H9 (cell line): ENCODE results near the gene CES2. TPM values are rescaled to one million over a fixed set of nuclear protein-coding genes. Genes with fewer than 3 reads are reported as not detected.

Experiments used
- DNase-seq: peaks from one replicate; pipeline ENCODE4 v3.0.0-alpha.2; 2017
- H2AFZ ChIP-seq: one replicate; pipeline ENCODE4 v1.6.1; 2013; ENCODE audit warnings: mild to moderate bottlenecking, low read length, control low read depth, moderate library complexity
- H2AK5ac ChIP-seq: 2 replicates; pipeline ENCODE4 v1.6.1; 2013; ENCODE audit warnings: low read length, control low read depth, mixed read lengths; ENCODE audit not compliant: insufficient read length
- H2BK120ac ChIP-seq: one replicate; pipeline ENCODE4 v1.6.1; 2013; ENCODE audit warnings: low read depth, mild to moderate bottlenecking, low read length, control low read depth, inconsistent platforms; ENCODE audit not compliant: poor library complexity, severe bottlenecking
- H2BK12ac ChIP-seq: 2 replicates; pipeline ENCODE4 v1.6.1; 2013; ENCODE audit warnings: low read length, control low read depth, mixed read lengths, low read depth; ENCODE audit not compliant: insufficient read length
- H2BK15ac ChIP-seq: 2 replicates; pipeline ENCODE4 v1.6.1; 2013; ENCODE audit warnings: low read depth, low read length, control low read depth
- H2BK20ac ChIP-seq: one replicate; pipeline ENCODE4 v1.6.1; 2013; ENCODE audit warnings: low read depth, mild to moderate bottlenecking, low read length, control low read depth, inconsistent platforms; ENCODE audit not compliant: poor library complexity, severe bottlenecking
- H2BK5ac ChIP-seq: 2 replicates; pipeline ENCODE4 v1.6.1; 2013; ENCODE audit warnings: low read length, control low read depth, mixed read lengths; ENCODE audit not compliant: insufficient read length
- H3K14ac ChIP-seq: 2 replicates; pipeline ENCODE4 v1.6.1; 2013; ENCODE audit warnings: low read length, control low read depth; ENCODE audit not compliant: insufficient read depth
- H3K18ac ChIP-seq: 2 replicates; pipeline ENCODE4 v1.6.1; 2013; ENCODE audit warnings: low read depth, mild to moderate bottlenecking, mixed read lengths, low read length, control low read depth; ENCODE audit not compliant: insufficient read length
- H3K23ac ChIP-seq: 2 replicates; pipeline ENCODE4 v1.6.1; 2013; ENCODE audit warnings: low read length, control low read depth, mixed read lengths, low read depth; ENCODE audit not compliant: insufficient read length
- H3K23me2 ChIP-seq: 2 replicates; pipeline ENCODE4 v1.6.1; 2013; ENCODE audit warnings: low read depth, mild to moderate bottlenecking, mixed read lengths, low read length, control low read depth; ENCODE audit not compliant: insufficient read length, poor library complexity, severe bottlenecking
- H3K27ac ChIP-seq: 2 replicates; pipeline ENCODE4 v1.5.1; 2013; ENCODE audit warnings: low read length, control low read depth, mixed read lengths, low read depth; ENCODE audit not compliant: insufficient read length
- H3K27me3 ChIP-seq: 2 replicates; pipeline ENCODE4 v1.6.1; 2013; ENCODE audit warnings: low read length, control low read depth, inconsistent platforms; ENCODE audit not compliant: insufficient read depth
- H3K4ac ChIP-seq: 2 replicates; pipeline ENCODE4 v1.6.1; 2013; ENCODE audit warnings: low read depth, mild to moderate bottlenecking, control low read depth, inconsistent platforms, low read length, moderate library complexity
- H3K4me1 ChIP-seq: 2 replicates; pipeline ENCODE4 v1.6.1; 2013; ENCODE audit warnings: low read length, control low read depth, inconsistent platforms; ENCODE audit not compliant: insufficient read depth
- H3K4me2 ChIP-seq: 2 replicates; pipeline ENCODE4 v1.6.1; 2013; ENCODE audit warnings: low read length, control low read depth, mixed read lengths; ENCODE audit not compliant: insufficient read length, insufficient read depth
- H3K56ac ChIP-seq: 2 replicates; pipeline ENCODE4 v1.6.1; 2013; ENCODE audit warnings: low read depth, mild to moderate bottlenecking, mixed read lengths, low read length, control low read depth; ENCODE audit not compliant: insufficient read length
- H3K79me1 ChIP-seq: 2 replicates; pipeline ENCODE4 v1.6.1; 2013; ENCODE audit warnings: low read depth, mild to moderate bottlenecking, moderate library complexity, low read length, control low read depth, inconsistent platforms; ENCODE audit not compliant: insufficient read depth, poor library complexity, severe bottlenecking
- H3K79me2 ChIP-seq: 2 replicates; pipeline ENCODE4 v1.6.1; 2013; ENCODE audit warnings: low read length, control low read depth, inconsistent platforms; ENCODE audit not compliant: insufficient read depth
- H3K9ac ChIP-seq: 2 replicates; pipeline ENCODE4 v1.6.1; 2013; ENCODE audit warnings: low read length, control low read depth, mixed read lengths; ENCODE audit not compliant: insufficient read length; ENCODE audit errors: extremely low read depth
- H3K9me3 ChIP-seq: one replicate; pipeline ENCODE4 v1.6.1; 2013; ENCODE audit warnings: low read depth, low read length, inconsistent platforms; ENCODE audit not compliant: control insufficient read depth
- H3T11ph ChIP-seq: one replicate; pipeline ENCODE4 v1.6.1; 2013; ENCODE audit warnings: mild to moderate bottlenecking, low read length, control low read depth, inconsistent platforms
- H4K20me1 ChIP-seq: one replicate; pipeline ENCODE4 v1.6.1; 2013; ENCODE audit not compliant: control insufficient read depth, insufficient read length, insufficient read depth
- H4K5ac ChIP-seq: 2 replicates; pipeline ENCODE4 v1.6.1; 2013; ENCODE audit warnings: low read depth, mild to moderate bottlenecking, mixed read lengths, low read length, control low read depth; ENCODE audit not compliant: insufficient read length
- H4K8ac ChIP-seq: replicated peaks from 2 replicates; pipeline ENCODE4 v1.6.1; 2013; ENCODE audit warnings: low read length, control low read depth, mixed read lengths, low read depth; ENCODE audit not compliant: insufficient read length
- H4K91ac ChIP-seq: 2 replicates; pipeline ENCODE4 v1.6.1; 2013; ENCODE audit warnings: low read depth, mild to moderate bottlenecking, moderate library complexity, mixed read lengths, low read length, control low read depth; ENCODE audit not compliant: insufficient read length
- H3K27ac Mint-ChIP-seq, 3 experiments: 2 replicates in 2 of 3; 3 replicates in 1 of 3; pipeline ENCODE4 v1.8.0; 2020 to 2021; ENCODE audit warnings: mixed read lengths in 3 of 3, mild to moderate bottlenecking in 1 of 3, moderate library complexity in 1 of 3
- H3K27me3 Mint-ChIP-seq: 2 replicates; pipeline ENCODE4 v1.8.0; 2021; ENCODE audit warnings: low read depth, mild to moderate bottlenecking, moderate library complexity, mixed read lengths
- H3K36me3 Mint-ChIP-seq, 3 experiments: 2 replicates in 2 of 3; 3 replicates in 1 of 3; pipeline ENCODE4 v1.8.0; 2020 to 2021; ENCODE audit warnings: low read depth in 3 of 3, mixed read lengths in 3 of 3; ENCODE audit not compliant: insufficient read depth in 1 of 3
- H3K4me1 Mint-ChIP-seq, 2 experiments: 2 replicates each; pipeline ENCODE4 v1.8.0; 2020; ENCODE audit warnings: mixed read lengths in 2 of 2
- H3K4me3 Mint-ChIP-seq, 2 experiments: 2 replicates in 1 of 2; 3 replicates in 1 of 2; pipeline ENCODE4 v1.8.0; 2020 to 2021; ENCODE audit warnings: mild to moderate bottlenecking in 2 of 2, mixed read lengths in 2 of 2, moderate library complexity in 1 of 2
- H3K9me3 Mint-ChIP-seq, 2 experiments: 2 replicates in 1 of 2; 3 replicates in 1 of 2; pipeline ENCODE4 v1.8.0; 2020; ENCODE audit warnings: mild to moderate bottlenecking in 2 of 2, mixed read lengths in 2 of 2, moderate library complexity in 1 of 2
- WGBS: extraction: QIAGEN DNeasy Blood & Tissue Kit; methylation state at CpG from one replicate; pipeline ENCODE4 v1.1.7; 2013; ENCODE audit warnings: missing lambda C conversion rate, low lambda C conversion rate, mixed read lengths; ENCODE audit not compliant: insufficient read length; ENCODE audit errors: extremely low coverage; 5-methylcytosine and 5-hydroxymethylcytosine counted together
- total RNA-seq: library from RNA; stranded (reverse); gene quantifications from 2 replicates; pipeline ENCODE4 v1.2.1, GENCODE V29; 2021
- TF ChIP-seq, protein P1 (sequence below): fragments of 200-600 bp; sonication (generic); conservative IDR thresholded peaks from 3 replicates; pipeline ENCODE4 v1.8.0; 2021; ENCODE audit warnings: antibody characterized with exemption, mild to moderate bottlenecking

CES2 gene
- total RNA-seq, 1 experiment from 2014 or later: 28.2 TPM

DNA sequence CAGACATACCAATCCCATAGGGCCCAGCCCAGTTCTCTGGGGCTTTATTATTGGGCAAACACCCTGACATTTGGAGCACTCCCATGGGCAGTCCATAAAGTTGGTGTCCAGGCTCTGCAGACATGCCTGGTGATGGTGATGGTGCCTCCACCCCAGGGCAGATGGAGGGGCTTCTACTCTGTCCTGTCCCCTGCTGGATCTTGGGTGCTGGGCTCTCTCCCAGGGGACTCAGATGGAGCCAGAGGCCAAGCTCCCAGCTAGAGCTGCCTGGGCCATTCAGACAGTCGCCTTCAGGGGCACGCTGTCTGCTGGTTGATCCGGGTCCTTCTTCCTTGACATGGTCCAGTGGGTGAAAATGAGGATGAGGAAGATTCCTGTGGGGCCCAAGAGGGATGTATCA lies 27.2 kb upstream of the CES2 start:
- no peak overlapping the region for H3K4me2 ChIP-seq
- H4K20me1 ChIP-seq: no peaks in the 10 kb centered on the region
- no CpG with 5 or more reads among the region's 3 CpGs for WGBS
- H2AK5ac ChIP-seq: no peak overlapping the region
- Mint-ChIP-seq H3K9me3 (no peaks in the 10 kb centered on the region), H3K4me1 (peaks cover 2 to 15% of the 10 kb centered on the region in 2 experiments; a peak in 3 of 4 replicates), H3K27ac (no peak overlapping the region), H3K27me3 (peaks cover 26% of the 10 kb centered on the region), H3K4me3 (no peak overlapping the region), H3K36me3 (no peaks in the 10 kb centered on the region)
- H3K4me1 ChIP-seq: no peaks in the 10 kb centered on the region
- no peak for DNase-seq
- H3K56ac ChIP-seq: no peak overlapping the region
- H3K18ac ChIP-seq: no peak overlapping the region
- no peaks in the 10 kb centered on the region for H3K9me3 ChIP-seq
- no peaks in the 10 kb centered on the region for H3K79me1 ChIP-seq
- no peak overlapping the region for H2AFZ ChIP-seq
- H4K8ac ChIP-seq: no peak overlapping the region
- no peaks in the 10 kb centered on the region for H3K27me3 ChIP-seq
- TF ChIP-seq, protein P1, sequence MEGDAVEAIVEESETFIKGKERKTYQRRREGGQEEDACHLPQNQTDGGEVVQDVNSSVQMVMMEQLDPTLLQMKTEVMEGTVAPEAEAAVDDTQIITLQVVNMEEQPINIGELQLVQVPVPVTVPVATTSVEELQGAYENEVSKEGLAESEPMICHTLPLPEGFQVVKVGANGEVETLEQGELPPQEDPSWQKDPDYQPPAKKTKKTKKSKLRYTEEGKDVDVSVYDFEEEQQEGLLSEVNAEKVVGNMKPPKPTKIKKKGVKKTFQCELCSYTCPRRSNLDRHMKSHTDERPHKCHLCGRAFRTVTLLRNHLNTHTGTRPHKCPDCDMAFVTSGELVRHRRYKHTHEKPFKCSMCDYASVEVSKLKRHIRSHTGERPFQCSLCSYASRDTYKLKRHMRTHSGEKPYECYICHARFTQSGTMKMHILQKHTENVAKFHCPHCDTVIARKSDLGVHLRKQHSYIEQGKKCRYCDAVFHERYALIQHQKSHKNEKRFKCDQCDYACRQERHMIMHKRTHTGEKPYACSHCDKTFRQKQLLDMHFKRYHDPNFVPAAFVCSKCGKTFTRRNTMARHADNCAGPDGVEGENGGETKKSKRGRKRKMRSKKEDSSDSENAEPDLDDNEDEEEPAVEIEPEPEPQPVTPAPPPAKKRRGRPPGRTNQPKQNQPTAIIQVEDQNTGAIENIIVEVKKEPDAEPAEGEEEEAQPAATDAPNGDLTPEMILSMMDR: no peak
- no peaks in the 10 kb centered on the region for H3K79me2 ChIP-seq
- no peak overlapping the region for H3K9ac ChIP-seq
- no peak overlapping the region for H4K91ac ChIP-seq
- no peak overlapping the region for H2BK20ac ChIP-seq
- no peak overlapping the region for H2BK120ac ChIP-seq
- H3K4ac ChIP-seq: no peak overlapping the region
- no peaks in the 10 kb centered on the region for H3K23me2 ChIP-seq
- no peak overlapping the region for H3K23ac ChIP-seq
- no peak overlapping the region for H2BK15ac ChIP-seq
- no peak overlapping the region; the same call in 1 of the 2 replicates for H3K14ac ChIP-seq
- no peak overlapping the region for H3K27ac ChIP-seq
- H4K5ac ChIP-seq: no peak overlapping the region
- no peak overlapping the region for H2BK5ac ChIP-seq
- no peak overlapping the region for H3T11ph ChIP-seq
- no peak overlapping the region for H2BK12ac ChIP-seq
